Stimulated activated effector memory CD8-positive, alpha-beta T cell treated with anti-CD3 and anti-CD28 coated beads, Interleukin-12 subunit alpha, Interleukin-12 subunit beta, amount 100 ng/mL, for 72 hours (primary cell): Measurements from ENCODE around the gene DPH7.
"Not testable (repeated sequence)": the region's sequence is repeated elsewhere in the genome, so short reads cannot be mapped to it uniquely, and the experiment has no call there.

Experiments used
- ATAC-seq: fragments of 150-1000 bp; cut with Tn5 transposase; 2 replicates; pipeline ENCODE4 v1.10.0; 2021
- DNase-seq, 2 donors: peaks; one replicate each; pipeline ENCODE4 v3.0.0; 2021 to 2022; ENCODE audit warnings: low spot score in 2 of 2
- H3K27ac Mint-ChIP-seq: one replicate; pipeline ENCODE4 v1.8.0; 2022; ENCODE audit warnings: mild to moderate bottlenecking, mixed read lengths
- H3K36me3 Mint-ChIP-seq: one replicate; pipeline ENCODE4 v1.8.0; 2022; ENCODE audit warnings: mild to moderate bottlenecking, mixed read lengths
- H3K4me1 Mint-ChIP-seq: one replicate; pipeline ENCODE4 v1.8.0; 2022; ENCODE audit warnings: mixed read lengths
- H3K4me3 Mint-ChIP-seq: one replicate; pipeline ENCODE4 v1.8.0; 2022; ENCODE audit warnings: mild to moderate bottlenecking, mixed read lengths
- H3K9me3 Mint-ChIP-seq: one replicate; pipeline ENCODE4 v1.8.0; 2022; ENCODE audit warnings: mixed read lengths

Gene DPH7

GRCh38 chr9:137612741-137613142 lies 34.0 kb upstream of the DPH7 start:
- H3K9me3 Mint-ChIP-seq, result no peaks in the 10 kb centered on the region
- H3K4me3 Mint-ChIP-seq, result no peak overlapping the region
- peaks cover 30% of the 10 kb centered on the region for H3K36me3 Mint-ChIP-seq
- H3K27ac Mint-ChIP-seq, result peak overlapping the region; percentile 69
- DNase-seq, result no peak
- no peak for ATAC-seq
- H3K4me1 Mint-ChIP-seq, result peaks cover 31% of the 10 kb centered on the region

- Mint-ChIP-seq H3K4me1 (peaks cover 31% of the 10 kb centered on the region), H3K4me3 (no peak overlapping the region), H3K9me3 (no peaks in the 10 kb centered on the region), H3K27ac (peak overlapping the region; percentile 85), H3K36me3 (peaks cover 22% of the 10 kb centered on the region)
- ATAC-seq, result peak; percentile 75
- no peak for DNase-seq
These were observed 33.2 kb upstream of the DPH7 start for GRCh38 chr9:137611623-137612609.

- H3K9me3 Mint-ChIP-seq, result no peaks in the 10 kb centered on the region
- peak overlapping the region; percentile 85 for H3K27ac Mint-ChIP-seq
- H3K36me3 Mint-ChIP-seq, result peaks cover 15% of the 10 kb centered on the region
- no peak for DNase-seq
- no peak overlapping the region for H3K4me3 Mint-ChIP-seq
- H3K4me1 Mint-ChIP-seq, result peaks cover 37% of the 10 kb centered on the region
- ATAC-seq, result no peak
These were observed 32.2 kb upstream of the DPH7 start for GRCh38 chr9:137610944-137611343.

DNA sequence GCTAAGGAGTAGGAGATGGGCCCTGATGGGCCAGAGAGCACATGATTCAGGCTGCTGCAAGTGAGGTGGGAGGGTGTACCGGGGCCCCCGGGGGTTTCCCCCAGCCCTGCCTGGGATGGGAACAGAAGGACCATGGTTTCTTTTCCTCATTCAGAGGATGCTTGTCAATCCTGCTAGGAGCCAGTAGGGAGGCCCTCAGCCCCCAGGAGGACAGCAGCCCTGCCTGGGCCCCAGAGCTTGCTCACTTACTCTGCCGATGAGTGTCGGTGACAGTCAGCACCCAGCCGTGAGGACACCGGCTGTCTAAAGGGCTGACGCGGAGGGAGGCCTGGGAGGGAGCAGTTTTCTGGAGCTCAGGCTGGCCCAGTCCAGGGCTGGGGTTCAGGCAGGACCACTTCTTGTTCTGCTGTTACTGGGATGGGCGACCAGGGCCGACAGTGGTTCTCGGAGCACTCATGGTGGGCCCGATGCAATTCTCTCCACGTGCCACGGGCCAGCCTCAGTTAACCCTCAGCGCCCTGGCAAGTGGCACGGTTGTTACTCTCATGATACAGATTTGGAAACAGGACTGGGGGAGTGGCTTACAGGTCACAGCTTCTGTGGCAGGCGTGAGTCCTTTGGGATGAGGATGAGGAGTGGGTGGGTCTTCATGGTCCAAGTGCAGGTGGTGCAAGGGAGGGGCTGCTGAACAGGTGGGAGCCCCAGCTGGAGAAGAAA lies 28.6 kb upstream of the DPH7 start:
- H3K9me3 Mint-ChIP-seq, result no peaks in the 10 kb centered on the region
- H3K4me3 Mint-ChIP-seq, result peak overlapping the region; percentile 73
- peak overlapping the region; percentile 14 for H3K27ac Mint-ChIP-seq
- H3K36me3 Mint-ChIP-seq, result peaks cover 4% of the 10 kb centered on the region
- ATAC-seq (no peak), DNase-seq (no peak)
- peaks cover 38% of the 10 kb centered on the region for H3K4me1 Mint-ChIP-seq

DNA sequence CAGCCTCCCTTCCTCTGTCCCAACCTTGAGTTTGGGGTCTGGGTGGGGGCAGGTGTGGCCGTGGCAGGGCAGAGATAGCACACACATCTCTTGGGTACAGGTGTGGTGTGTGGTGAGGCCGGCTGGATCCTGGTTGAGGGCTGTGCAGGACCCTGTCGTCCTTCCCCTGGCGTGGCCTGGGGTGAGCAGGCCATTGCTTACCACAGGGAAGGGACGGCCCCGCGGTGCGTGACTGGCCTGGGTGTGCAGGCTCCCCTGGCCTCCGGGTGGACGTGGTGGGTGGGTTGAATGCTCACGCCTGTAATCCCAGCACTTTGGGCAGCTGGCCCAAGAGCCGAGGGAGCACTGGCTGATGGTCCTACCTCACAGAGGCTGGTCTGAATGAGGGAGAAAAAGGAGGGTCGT lies 28.0 kb upstream of the DPH7 start:
- peaks cover 32% of the 10 kb centered on the region for H3K4me1 Mint-ChIP-seq
- ATAC-seq, result no peak
- peak overlapping the region; percentile 14 for H3K27ac Mint-ChIP-seq
- peak overlapping the region; percentile 73 for H3K4me3 Mint-ChIP-seq
- DNase-seq, result no peak
- peaks cover 4% of the 10 kb centered on the region for H3K36me3 Mint-ChIP-seq
- no peaks in the 10 kb centered on the region for H3K9me3 Mint-ChIP-seq

- Mint-ChIP-seq H3K27ac (no peak overlapping the region), H3K36me3 (peaks cover 4% of the 10 kb centered on the region), H3K4me3 (peak overlapping the region; percentile 73), H3K4me1 (peaks cover 26% of the 10 kb centered on the region), H3K9me3 (no peaks in the 10 kb centered on the region)
- peak in 1 of 2 donors; percentile 27 for DNase-seq
- no peak for ATAC-seq
These were observed 27.4 kb upstream of the DPH7 start for GRCh38 chr9:137606005-137606621.

DNA sequence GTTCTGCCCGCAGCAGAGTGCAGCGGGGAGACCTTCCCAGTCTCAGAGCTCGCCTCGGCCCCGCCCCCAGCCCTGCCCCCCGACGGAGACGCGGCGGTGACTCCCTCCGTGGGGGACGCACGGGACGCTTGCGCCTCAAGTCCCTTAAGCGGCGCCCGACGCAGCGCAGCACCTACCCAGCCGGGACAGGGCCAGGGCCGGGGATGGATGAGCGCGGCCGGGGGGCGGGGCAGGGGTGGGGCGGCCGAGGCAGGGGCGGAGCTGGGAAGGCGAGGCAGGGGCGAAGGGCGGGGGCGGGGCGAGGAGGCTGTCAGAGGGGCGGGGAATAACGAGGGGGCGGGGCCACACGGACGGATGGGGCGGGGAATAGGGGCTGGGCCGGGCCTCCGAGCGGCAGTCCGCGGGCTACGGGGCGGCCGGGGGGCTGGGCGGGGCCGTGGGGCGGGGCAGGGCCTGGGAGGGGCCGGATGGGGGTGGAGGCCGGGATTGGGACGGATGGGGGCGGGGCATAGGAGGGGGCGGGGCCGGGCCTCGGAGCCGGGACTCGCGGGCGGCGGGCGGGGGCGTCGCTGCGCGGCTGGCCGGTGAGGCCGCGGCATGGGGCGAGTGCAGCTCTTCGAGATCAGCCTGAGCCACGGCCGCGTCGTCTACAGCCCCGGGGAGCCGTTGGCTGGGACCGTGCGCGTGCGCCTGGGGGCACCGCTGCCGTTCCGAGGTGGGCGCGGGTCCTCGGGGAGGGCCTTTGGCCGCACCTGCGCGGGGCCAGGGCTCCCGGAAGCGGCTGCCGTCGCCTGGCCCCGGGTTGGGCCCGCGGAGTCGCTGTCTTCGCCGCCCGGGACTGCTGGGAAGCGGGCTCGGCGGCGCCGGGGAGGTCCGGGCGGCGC lies 26.6 kb upstream of the DPH7 start, which contains the start of gene ARRDC1:
ARRDC1 (plus strand) TSS at position 566 of the 884 bp plus-strand sequence; CDS start at position 598, 32 bp downstream.
- Mint-ChIP-seq H3K36me3 (peaks cover 4% of the 10 kb centered on the region), H3K4me1 (peaks cover 24% of the 10 kb centered on the region)
- peak; percentile 78 to 92 for DNase-seq

DNA sequence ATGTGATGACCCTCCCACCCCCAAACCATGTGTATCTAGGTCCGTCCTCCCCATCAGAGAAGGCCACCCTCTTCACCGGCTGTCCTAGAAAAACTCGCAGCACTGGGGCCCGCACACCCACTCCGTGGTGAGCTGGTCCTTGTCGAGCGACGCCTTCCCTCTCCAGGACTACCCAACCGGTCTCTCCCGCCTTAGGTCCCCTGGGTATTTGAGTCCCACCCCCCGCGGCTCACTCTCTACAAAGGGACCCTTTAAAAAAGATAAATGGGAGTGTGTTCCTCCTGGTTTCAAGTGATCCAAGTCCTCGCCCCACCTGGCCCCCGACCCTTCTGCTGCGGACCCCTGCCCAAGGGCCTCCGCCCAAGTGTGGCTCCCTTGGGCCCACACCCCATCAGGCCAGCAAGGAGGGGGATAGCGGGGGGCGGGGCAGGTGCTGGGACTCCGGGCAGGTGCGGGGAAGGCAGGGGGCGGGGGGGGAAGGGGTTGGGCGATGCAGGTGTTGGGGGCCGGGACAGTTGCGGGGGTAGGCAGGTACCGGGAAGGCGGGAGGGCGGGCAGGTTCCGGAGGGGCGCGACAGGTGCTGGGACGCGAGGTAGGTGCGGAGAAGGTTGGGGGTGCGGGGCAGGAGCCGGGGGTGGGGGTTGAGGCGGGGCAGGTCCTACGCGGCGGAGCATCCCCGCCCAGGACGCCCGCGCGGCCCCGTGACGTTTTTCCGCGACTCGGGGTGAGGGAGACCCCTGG lies 25.8 kb upstream of the DPH7 start:
- H3K4me1 Mint-ChIP-seq, result peaks cover 24% of the 10 kb centered on the region
- DNase-seq (no peak), ATAC-seq (no peak)
- H3K36me3 Mint-ChIP-seq, result peaks cover 4% of the 10 kb centered on the region
- no peaks in the 10 kb centered on the region for H3K9me3 Mint-ChIP-seq
- H3K27ac Mint-ChIP-seq, result no peak overlapping the region
- peak overlapping the region; percentile 37 for H3K4me3 Mint-ChIP-seq

More for the DNA sequence above, 26.6 kb upstream of the DPH7 start, which contains the start of gene ARRDC1:
- Mint-ChIP-seq H3K27ac (no peak within 1 kb of the TSS), H3K4me3 (peak within 1 kb of the TSS; percentile 73), H3K9me3 (no peaks in the 10 kb centered on the region)
- peak; percentile 94 for ATAC-seq

DNA sequence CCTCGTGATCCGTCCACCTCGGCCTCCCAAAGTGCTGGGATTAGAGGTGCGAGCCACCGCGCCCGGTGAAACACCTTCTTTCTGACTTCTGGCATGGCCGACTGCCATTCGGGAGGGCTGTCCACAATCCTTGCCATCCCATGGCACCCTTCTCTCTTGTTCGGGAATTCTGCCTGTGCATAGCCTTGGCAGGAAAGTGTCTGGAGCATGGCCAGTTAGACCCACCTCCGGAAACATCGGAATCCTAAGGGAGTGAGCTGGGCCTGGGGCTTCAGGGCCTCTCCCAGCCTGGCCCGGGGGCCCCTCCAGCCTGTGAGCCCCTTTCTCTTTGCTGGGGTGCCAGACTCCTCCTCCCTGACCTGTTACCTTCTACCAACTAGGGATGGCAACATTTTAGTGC lies 25.2 kb upstream of the DPH7 start:
- Mint-ChIP-seq H3K9me3 (no peaks in the 10 kb centered on the region), H3K4me3 (peak overlapping the region; percentile 37)

DNA sequence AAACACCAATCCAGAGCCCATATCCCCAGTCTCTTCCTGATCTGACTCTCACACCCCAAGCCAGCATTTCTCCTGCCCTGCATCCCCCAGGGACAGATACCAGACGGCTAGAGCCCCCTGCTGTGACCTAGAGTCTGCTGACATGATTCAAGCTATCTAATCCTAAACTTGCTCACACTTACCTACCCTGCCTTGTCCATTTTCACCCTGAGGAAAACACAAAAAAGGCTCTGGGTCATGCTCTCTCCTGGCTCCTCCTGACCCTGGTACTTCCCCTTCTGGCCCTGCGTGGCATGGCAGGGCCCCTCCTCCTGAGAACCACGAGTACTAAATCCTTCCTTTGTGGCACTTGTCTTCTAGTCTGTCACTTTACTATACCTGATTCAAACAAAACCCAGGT lies 23.9 kb upstream of the DPH7 start:
- ATAC-seq, result no peak
- Mint-ChIP-seq H3K36me3 (peaks cover 4% of the 10 kb centered on the region), H3K4me1 (peaks cover 31% of the 10 kb centered on the region), H3K27ac (no peak overlapping the region), H3K9me3 (no peaks in the 10 kb centered on the region), H3K4me3 (no peak overlapping the region)
- DNase-seq, result no peak

More for the DNA sequence above, 25.2 kb upstream of the DPH7 start:
- ATAC-seq (no peak), DNase-seq (no peak)
- Mint-ChIP-seq H3K27ac (no peak overlapping the region), H3K36me3 (peaks cover 4% of the 10 kb centered on the region), H3K4me1 (peaks cover 24% of the 10 kb centered on the region)

GRCh38 chr9:137598943-137599342 lies 20.2 kb upstream of the DPH7 start:
- peaks cover 17% of the 10 kb centered on the region for H3K4me1 Mint-ChIP-seq
- H3K9me3 Mint-ChIP-seq, result no peaks in the 10 kb centered on the region
- DNase-seq (no peak), ATAC-seq (no peak)
- no peak overlapping the region for H3K4me3 Mint-ChIP-seq
- H3K36me3 Mint-ChIP-seq, result peaks cover 4% of the 10 kb centered on the region
- no peak overlapping the region for H3K27ac Mint-ChIP-seq

GRCh38 chr9:137596577-137596976 lies 17.9 kb upstream of the DPH7 start:
- DNase-seq, H3K36me3 Mint-ChIP-seq, H3K4me1 Mint-ChIP-seq, H3K9me3 Mint-ChIP-seq, ATAC-seq, H3K27ac Mint-ChIP-seq, H3K4me3 Mint-ChIP-seq: not testable (repeated sequence)

DNA sequence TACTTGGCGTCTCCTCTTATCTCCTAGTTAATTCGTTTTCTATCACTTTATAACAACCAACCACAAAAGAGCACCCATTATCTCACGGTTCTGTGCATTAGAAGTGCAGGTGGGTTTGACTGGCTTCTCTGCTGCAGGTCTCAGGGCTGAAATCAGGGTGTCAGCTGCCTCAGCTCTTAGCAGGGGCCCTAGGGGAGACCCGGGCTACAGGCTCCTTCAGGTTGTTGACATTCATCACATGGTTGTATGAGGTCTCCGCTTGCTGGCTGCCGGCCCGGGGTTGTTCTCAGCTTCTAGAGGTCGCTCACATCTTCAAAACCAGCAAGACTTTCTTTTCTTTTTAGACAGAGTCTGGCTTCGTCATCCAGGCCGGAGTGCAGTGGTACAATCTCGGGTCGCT lies 14.5 kb upstream of the DPH7 start:
- no peak for ATAC-seq
- no peak for DNase-seq
- no peak overlapping the region for H3K4me3 Mint-ChIP-seq
- peaks cover 8% of the 10 kb centered on the region for H3K36me3 Mint-ChIP-seq
- no peaks in the 10 kb centered on the region for H3K9me3 Mint-ChIP-seq
- no peak overlapping the region for H3K27ac Mint-ChIP-seq
- peaks cover 14% of the 10 kb centered on the region for H3K4me1 Mint-ChIP-seq

DNA sequence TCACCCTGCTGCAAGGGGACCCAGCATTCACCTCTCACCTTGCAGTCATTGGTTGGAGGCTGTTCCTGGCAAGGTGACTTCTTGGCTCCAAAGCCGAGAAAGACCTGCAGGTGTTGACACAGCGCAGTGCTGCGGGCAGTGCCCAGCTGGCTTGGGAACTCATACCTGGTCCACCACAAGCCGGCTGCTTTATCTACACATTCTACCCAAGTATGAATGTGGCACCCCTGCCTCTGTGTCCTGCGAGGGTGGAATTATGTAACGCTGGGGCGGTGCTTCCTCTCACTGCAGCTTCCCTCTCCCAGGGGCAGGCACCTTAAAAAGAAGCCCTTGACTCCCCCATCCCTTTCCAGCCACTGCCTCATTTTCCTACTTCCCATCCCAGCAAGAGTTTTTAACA lies 14.0 kb upstream of the DPH7 start:
- no peak overlapping the region for H3K4me3 Mint-ChIP-seq
- ATAC-seq (no peak), DNase-seq (no peak)
- H3K36me3 Mint-ChIP-seq, result peaks cover 12% of the 10 kb centered on the region
- no peak overlapping the region for H3K27ac Mint-ChIP-seq
- H3K9me3 Mint-ChIP-seq, result no peaks in the 10 kb centered on the region
- H3K4me1 Mint-ChIP-seq, result peaks cover 17% of the 10 kb centered on the region
